Activated gamma-delta T cell treated with Interleukin-2 at 50 U/mL for 16 hours (primary cell): Measurements from ENCODE around the gene TRIM25.
A peak's percentile ranks its signal among the peaks of the same experiment; 100 is the strongest.
"Not testable (repeated sequence)": the region's sequence is repeated elsewhere in the genome, so short reads cannot be mapped to it uniquely, and the experiment has no call there.

Source experiments
- DNase-seq: peaks from one replicate; pipeline ENCODE4 v3.0.0-alpha.2; 2020

The TRIM25 gene

GRCh38 chr17:56913867-56914580, at the start of gene TRIM25:
Gene TRIM25, minus strand, starts transcription at chr17:56914049. Its CDS starts 61 bp downstream, at chr17:56913988.
- DNase-seq = peak; percentile 82

GRCh38 chr17:56960596-56961538, 47.0 kb upstream of the TRIM25 start, which contains the start of gene COIL:
Gene COIL, minus strand, starts transcription at chr17:56961050. Its CDS starts 31 bp downstream, at chr17:56961019.
- peak; percentile 94 for DNase-seq

GRCh38 chr17:56956992-56957391, 43.1 kb upstream of the TRIM25 start:
- no peak for DNase-seq

- DNase-seq = no peak
Measured at GRCh38 chr17:56949595-56949994, 35.7 kb upstream of the TRIM25 start.

- DNase-seq = no peak
Measured at GRCh38 chr17:56948491-56948890, 34.6 kb upstream of the TRIM25 start.

- no peak for DNase-seq
Measured at GRCh38 chr17:56947741-56948140, 33.9 kb upstream of the TRIM25 start.

GRCh38 chr17:56945938-56946505, 32.2 kb upstream of the TRIM25 start:
- no peak for DNase-seq

- DNase-seq = no peak
Measured at GRCh38 chr17:56943505-56944125, 29.8 kb upstream of the TRIM25 start.

GRCh38 chr17:56939869-56940484, 26.1 kb upstream of the TRIM25 start:
- DNase-seq = no peak

- DNase-seq = not testable (repeated sequence)
Measured at GRCh38 chr17:56938206-56938605, 24.4 kb upstream of the TRIM25 start.

GRCh38 chr17:56937687-56938086, 23.8 kb upstream of the TRIM25 start:
- no peak for DNase-seq

GRCh38 chr17:56936697-56937322, 23.0 kb upstream of the TRIM25 start:
- DNase-seq = no peak

- DNase-seq = no peak
Measured at GRCh38 chr17:56935461-56935860, 21.6 kb upstream of the TRIM25 start.

- DNase-seq = no peak
Measured at GRCh38 chr17:56934280-56934679, 20.4 kb upstream of the TRIM25 start.

GRCh38 chr17:56933868-56934267, 20.0 kb upstream of the TRIM25 start:
- DNase-seq = no peak

GRCh38 chr17:56933151-56933745, 19.4 kb upstream of the TRIM25 start:
- no peak for DNase-seq

GRCh38 chr17:56930739-56931337, 17.0 kb upstream of the TRIM25 start:
- DNase-seq = no peak

- DNase-seq = no peak
Measured at GRCh38 chr17:56929362-56929969, 15.6 kb upstream of the TRIM25 start.

GRCh38 chr17:56928586-56928985, 14.7 kb upstream of the TRIM25 start:
- DNase-seq = no peak

- no peak for DNase-seq
Measured at GRCh38 chr17:56926704-56927103, 12.9 kb upstream of the TRIM25 start.

- no peak for DNase-seq
Measured at GRCh38 chr17:56926270-56926669, 12.4 kb upstream of the TRIM25 start.
